GM21515 (cell line): ENCODE results near the gene PHLPP1.

Experiments used
- ATAC-seq: cut with Tn5 transposase; IDR thresholded peaks from one replicate; pipeline ENCODE4 v1.9.1; 2021; ENCODE audit not compliant: unreplicated experiment

PHLPP1 gene

DNA sequence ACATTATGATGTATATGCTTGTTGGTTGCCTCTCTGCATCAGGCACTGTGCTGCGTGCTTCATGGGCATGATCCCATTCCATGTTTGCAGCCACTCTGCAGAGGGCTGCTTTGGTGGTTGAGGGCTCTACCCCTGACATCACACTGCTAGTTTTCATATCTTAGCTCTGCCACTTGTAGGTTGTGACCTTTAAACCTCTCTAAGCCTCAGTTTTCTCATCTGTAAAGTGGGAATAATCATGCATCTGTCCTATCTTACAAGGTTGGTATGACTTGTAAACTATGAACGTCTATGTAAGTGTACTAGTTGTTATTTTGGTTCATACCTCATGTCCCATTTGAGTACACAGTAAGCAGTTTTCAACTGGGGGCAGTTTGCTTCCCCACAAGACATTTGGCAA, 260.4 kb downstream of the PHLPP1 start:
- ATAC-seq: no peak

DNA sequence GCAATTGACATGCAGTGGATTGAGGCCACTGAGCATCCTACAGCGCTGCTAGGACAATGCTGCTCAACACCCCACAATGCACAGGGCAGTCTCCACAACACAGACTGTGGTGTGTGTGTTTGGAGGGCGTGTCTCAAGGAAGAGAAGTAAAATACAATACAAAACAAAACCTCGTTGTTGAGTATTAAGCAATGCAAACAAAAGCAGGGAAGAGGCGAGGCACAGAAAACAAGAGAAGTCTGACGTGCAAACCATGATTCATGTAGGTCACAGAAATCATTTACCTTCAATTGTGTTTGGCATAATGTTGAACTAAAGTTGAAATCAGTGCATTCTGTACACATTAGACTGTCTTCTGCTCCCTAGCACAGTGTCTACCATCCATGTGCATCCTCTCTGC, 260.9 kb downstream of the PHLPP1 start:
- no peak for ATAC-seq

DNA sequence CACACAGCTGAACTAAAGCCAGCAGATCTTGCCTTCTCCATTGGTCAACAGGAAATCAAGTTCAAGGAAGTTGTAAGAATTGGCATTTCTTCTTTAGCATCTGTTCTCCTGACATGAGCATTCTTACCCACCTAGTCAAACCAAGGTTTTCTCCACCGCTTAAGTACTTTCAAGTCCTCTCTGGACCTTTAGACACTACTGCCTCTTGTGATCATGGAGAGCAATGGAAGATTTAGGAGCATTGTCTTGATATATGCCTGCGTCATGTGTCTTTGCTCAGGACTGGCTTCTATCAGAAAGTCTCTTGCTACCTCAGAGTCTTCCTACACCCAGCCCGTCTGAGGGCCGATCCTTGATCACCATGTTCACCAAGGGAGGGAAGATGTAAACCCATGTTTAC, 262.2 kb downstream of the PHLPP1 start:
- no peak for ATAC-seq

DNA sequence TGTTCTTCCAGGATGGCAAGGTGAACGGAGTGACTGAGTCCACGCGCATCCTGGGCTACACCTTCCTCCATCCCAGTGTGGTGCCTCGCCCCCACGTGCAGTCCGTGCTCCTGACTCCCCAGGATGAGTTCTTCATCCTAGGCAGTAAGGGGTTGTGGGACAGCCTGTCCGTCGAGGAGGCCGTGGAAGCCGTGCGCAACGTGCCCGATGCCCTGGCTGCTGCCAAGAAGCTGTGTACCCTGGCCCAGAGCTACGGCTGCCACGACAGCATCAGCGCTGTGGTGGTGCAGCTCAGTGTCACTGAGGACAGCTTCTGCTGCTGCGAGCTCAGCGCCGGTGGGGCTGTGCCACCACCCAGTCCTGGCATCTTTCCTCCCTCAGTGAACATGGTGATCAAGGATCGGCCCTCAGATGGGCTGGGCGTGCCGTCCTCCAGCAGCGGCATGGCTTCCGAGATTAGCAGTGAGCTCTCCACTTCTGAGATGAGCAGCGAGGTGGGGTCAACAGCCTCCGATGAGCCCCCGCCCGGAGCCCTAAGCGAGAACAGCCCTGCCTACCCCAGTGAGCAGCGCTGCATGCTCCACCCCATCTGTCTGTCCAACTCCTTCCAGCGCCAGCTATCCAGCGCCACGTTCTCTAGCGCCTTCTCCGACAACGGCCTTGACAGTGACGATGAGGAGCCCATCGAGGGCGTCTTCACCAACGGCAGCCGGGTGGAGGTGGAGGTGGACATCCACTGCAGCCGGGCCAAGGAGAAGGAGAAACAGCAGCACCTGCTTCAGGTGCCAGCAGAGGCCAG, 263.1 kb downstream of the PHLPP1 start:
- no peak for ATAC-seq

DNA sequence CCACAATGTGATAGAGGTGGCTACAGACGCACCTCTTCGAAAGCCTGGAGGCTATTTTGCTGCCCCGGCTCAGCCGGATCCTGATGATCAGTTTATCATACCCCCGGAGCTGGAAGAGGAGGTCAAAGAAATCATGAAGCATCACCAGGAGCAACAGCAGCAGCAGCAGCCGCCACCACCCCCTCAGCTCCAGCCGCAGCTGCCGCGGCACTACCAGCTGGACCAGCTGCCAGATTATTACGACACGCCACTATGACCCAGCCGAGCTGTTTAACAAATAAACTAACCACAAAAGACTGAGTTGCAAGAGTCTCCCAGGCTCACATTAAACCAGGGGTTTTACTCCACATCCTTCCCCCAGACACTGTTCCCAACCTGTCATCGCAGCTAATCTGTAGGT, 263.8 kb downstream of the PHLPP1 start:
- no peak for ATAC-seq

DNA sequence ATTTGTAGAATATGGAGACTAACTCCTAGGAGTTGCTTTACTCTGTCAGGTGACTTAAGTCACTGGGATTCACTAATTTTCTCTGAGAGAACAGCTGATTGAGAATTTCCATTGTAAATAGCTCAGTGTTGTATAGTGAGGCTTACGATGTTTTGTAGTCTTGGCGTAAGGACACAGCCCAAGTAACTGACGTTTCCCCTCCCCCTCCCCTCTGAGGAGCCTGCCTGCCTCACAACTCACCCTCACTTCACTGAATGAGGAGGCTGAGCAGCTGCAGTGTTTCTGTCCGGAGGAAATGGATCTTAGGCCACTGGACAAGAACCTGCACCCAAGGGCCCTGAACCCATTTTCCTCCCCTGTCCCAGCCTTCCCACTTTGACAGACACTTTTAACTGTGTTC, 264.6 kb downstream of the PHLPP1 start:
- no peak for ATAC-seq

DNA sequence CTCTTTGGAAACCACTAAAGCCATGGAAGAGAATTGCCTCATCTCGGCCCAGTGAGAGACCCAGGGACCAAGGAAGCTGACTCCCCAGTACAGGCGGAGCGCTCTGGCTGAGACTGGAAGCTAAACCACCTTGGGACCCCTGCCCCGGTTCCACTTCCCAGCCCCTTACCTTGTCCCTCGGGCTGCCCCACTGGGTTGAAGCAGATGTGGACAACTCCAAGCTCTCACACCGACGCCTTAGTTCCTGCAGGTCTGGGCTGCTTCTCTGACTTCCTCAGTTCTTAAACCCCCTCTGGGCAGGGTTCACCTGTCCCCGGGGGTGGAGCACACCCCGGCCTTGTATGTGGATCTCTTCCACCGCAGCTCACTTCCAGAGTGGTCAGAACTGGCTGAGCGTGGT, 266.2 kb downstream of the PHLPP1 start:
- no peak for ATAC-seq

DNA sequence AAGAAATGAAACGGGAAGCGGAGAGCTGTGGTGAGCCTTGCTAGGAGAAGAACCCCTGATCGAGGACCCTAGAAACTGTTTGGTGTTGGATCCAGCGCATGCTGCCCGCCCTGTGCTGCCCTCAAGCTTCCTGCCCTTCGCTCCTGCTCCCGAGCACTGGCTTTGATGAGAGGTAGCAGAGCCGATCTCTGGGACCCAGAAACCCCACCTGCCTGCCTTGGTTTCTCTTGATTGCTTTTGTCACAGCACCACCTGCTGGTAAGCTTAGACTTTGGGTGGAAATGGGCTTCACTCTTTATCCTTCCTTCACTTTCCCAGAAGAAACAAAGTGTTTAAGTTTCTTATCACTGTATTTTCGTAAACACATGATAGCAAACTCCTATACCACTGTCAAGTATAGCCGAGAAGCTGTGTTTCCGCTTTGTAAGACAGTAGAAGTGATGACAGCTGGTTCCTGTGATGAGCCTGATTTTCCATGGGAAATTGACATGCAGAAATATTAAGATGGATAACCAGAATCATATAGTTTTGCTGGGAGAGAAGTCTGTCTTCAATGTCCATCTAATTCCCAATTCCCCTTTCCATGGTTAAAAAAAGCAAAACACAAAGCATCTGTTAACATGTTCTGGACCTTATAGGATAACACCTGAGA, 267.4 kb downstream of the PHLPP1 start:
- ATAC-seq: no peak

DNA sequence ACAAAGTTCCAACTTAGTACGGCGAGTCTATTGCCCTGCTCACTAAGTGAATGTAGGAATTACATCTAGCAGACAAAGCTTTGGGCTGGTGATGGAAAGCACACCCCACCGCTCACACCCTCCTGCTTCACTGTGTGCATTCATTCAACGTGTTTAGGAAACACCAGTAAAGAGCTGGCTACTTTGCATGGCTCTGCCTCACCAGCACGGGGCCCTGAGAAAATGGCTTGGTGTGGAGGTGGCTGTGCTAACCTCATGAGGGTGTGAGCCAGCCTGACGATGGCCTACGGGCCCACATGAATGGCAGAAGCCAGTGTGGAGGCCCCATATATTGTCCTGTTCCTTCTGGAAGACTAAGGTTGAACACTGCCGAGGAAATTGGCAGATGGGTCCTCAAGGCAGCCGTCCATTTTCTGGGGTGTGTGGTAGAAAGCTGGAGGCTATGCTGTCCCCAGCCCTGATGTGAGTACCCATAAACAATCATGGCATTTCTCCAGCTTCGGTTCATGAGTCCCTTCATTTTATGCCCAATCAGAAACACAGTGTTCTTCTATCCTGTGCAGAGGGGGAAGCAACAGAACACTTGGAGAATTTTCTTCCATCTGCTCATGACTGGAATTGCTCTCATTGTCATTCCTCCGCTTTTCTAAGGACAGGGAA, 269.4 kb downstream of the PHLPP1 start:
- ATAC-seq: no peak

DNA sequence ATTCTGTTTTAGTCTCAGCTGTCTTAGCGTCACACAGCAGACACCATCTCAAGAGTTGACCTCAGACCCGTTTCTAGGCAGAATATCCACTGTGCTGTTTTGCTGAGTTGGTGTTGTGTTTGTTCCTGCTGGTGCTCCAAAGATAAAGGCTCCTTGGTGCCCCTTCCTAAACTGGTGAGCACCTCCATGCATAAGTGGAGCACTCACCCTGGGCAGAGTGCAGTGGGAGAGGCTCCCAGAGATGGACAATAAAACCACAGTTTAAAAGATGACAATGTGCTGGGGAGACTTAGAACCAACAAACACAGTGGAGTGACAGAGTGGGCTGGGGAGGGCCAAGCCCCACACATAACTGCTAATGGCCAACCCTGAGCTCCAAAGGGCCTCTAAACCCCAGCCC, 271.1 kb downstream of the PHLPP1 start:
- no peak for ATAC-seq

DNA sequence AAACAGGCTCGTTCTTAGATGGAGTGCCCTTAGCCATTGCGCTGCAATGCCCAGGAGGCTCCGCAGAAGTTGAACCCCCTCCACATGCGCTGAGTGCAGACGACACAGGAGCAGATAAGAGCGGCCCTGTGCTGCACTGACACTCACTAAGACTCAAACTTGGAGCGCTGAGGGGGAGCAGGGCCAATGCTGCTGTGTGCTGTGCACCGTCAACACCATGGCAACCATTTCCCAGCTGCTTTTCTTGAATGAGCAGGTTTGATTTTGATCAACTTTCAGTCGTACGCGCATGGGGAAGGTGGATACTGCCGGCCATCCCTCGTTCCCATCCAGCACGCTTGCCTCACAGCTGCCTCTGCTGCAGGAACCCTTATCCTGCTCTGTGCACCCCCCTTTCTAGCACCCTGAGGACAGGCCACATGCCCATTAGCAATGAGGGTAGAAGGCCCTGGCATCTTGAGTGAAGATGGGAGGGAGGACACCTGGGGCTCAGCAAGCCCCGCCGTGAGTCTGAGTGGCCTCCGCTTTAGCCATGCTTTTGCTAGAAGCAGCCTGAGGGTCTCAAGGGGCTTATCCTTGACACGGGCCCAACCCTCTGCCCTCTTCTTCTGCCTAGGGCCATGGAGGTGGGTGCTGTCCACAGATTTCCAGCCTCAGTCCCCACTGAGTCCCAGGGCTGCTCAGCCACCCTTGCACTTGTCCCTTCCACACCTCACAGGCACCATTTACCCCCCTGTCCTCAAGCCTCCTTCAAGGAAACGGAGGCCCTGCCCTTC, 271.9 kb downstream of the PHLPP1 start:
- no peak for ATAC-seq

DNA sequence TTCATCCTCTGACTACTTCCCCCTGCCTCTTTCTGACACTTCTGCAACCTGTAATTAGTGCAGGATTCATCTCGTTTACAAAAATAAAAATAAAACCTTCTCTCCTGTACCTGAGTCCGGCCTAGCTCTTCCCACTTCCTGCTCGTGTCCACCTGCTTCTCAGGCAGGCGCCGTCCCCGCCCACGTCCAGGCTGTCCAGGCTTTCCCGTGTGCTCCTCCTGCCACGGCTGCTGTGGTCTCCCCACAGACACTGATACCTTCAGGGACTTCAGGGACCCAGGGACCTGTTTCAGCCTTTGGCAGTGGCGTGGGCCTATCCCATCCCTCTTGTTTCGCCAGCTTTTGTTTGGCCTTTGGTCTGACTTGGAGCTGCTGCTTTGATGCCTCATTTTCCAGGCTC, 272.5 kb downstream of the PHLPP1 start:
- ATAC-seq: no peak

DNA sequence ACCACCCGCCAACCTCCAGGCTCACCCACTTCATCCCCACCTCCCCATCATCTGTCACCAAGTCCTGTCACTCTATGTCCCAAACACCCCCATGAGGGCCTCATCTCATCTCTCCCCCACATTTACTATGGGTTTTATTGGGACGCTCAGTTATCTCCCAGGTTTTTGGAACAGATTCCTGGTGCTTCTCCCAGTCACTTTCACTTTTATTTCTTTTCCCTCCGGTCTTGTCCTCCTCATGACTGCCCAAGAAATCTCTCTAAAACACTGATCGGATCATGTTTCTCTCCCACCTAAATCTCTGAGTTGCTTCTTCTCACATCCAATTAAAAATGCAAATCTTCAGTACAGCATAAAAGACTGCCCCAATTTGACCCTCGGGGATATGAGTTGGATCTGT, 273.1 kb downstream of the PHLPP1 start:
- no peak for ATAC-seq

DNA sequence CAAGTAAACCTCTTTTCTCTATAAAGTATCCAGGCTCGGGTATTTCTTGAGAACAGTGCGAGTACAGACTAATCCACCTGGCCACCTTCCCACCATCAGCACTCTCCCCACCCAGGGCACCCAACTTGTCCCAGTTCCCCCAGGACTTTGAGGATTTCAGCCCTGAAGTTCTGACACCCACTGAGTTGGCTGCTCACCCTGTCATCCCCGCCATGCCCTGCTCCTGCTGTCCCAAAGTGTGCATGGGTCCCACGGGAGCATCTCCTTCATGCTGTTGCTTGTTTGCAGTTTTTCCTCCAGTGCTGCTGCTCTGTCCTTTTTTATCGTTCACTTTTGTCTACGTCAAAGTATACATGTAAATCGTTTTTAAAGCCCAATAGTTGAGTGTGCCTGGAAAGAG, 273.9 kb downstream of the PHLPP1 start:
- no peak for ATAC-seq

DNA sequence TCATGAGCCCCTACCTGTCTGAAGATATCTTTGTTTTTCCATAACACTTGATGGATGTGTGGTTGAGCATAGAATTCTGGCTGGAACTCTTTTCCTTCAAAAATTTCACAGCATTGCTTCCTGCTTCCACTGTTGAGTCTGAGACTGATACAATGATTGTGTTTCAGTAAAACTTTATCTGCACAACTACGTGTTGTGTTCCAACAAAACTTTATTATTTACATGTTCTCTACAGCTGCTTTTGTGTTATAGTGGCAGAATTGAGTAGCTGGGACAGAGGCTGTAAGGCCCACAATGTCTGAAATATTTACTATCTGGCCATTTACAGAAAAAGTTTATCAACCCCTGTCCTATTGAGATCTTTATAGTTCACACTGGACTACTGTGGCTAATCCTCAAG, 275.3 kb downstream of the PHLPP1 start:
- no peak for ATAC-seq

DNA sequence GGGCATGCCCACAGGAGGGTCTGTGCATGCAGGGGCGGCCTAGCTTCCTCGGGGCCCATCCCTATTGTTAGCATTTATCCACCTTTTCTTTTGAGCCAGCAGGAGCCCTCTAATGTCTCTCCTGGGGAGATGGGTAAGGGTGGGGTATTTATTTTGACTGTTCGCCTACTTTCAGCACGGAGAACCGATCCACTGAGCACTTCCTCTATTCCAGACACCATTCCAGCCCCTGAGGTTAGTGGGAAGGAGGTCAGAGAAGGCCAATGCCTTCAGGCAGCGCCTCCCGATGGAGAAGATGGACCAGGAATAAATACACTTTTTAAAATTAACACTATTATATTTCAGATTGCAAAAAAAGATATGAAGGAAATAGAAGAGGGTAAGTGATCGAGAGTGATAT, 276.0 kb downstream of the PHLPP1 start:
- no peak for ATAC-seq

DNA sequence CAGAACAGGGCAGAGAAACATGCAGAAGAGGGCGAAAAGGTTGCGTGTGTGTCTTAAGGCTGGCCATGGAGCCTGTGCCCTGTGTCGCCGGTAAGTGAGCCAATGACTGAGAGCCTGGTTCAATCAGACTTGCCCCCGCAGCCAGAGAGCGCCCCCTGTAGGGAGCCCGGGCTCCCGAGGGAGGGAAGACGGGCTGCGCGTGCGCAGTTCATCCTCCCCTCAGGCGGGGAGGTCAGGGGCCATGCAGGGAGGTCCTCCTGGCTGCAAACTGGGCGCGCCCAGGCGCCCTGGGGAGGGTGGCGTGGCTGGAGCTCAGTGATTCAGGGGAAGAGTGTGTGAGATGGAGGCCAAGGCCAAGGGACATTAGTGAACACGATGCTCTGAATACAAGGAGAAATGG, 276.6 kb downstream of the PHLPP1 start:
- no peak for ATAC-seq

DNA sequence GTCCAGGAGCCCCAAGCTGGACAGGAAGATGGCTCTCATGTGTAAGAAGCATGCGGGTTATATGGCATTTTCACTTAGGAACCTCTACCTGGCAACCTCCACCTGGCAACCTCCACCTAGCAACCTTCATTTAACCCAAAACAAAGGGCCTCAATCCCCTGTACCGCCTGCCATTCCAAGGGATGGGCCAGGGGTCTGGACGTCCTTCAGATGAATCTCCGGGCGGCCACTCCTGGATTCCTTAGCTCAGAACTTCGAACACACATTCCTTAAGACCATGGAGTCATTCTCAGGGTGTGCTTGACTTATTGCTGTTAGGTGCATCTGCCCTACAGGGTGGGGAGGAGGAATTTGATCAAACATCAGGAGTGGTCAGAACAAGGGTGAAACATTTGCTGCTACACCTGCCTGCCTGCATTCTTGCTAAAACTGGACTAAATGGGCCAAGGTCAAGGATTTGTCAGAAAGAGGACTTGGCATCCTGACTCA, 277.6 kb downstream of the PHLPP1 start:
- ATAC-seq: no peak

DNA sequence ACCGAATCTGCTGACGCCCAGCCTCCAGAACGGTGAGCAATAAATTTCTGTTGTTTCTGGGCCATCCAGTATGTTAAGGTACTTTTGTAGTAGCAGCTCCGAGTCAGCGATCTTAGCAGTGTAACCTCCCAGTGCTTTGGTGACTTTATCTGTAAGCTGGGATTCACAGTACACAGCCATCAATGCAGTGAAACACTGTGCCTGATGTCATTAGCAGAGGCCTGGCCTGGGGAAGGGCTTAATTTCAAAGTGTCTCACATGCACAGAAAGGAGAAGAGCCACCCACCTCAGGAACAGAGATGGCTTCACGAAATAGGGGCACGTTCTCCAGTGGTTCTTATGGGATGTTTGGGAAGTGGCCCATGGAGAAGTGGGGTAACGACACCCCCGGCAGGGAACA, 281.2 kb downstream of the PHLPP1 start:
- no peak for ATAC-seq

DNA sequence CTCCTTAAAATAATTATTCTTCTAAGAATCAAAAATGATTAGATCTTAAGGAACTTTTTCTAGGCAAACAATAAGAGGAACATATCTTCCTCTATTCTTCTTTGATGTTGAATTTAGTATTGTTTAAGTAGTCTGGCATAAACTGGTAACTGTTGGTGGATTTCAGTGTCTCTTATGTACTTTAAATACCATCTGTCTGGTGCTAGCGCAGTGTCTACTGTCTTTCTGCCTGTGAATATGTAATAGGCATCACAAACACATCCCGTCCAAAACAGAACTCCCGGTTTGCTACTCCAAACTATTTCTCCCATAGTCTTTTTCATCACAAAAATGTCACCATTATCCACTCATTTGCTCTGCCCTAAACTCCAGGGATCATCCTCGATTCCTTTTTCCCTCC, 281.7 kb downstream of the PHLPP1 start:
- no peak for ATAC-seq

DNA sequence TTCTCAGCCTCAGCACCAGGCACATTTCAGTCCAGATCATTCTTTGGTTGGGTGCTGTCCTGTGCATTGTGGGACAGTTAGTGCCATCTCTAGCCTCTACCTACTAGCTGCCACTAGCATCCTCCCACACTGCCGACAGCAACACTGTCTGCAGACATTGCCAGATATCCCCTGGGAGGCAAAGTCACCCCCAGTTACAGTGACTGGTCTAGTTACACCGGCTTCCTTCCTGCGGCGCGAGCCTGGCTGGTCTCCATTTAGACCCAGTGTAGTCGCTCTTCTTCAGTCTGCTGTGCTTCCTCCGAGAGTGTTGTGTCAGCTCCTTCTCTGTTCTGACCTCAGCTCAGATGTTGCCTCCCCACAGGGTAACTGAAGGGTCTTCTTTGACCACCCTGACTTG, 283.1 kb downstream of the PHLPP1 start:
- ATAC-seq: no peak
